Liver (tissue), 3 donors: Measurements from ENCODE around the gene TMEM97.

Experiments
- CTCF ChIP-seq: fragments of 150-350 bp; IDR thresholded peaks from 2 replicates; pipeline ENCODE4 v1.5.1; 2017; ENCODE audit warnings: improper control_type of control experiment, low read depth, low read length; ENCODE audit not compliant: missing input control
- EGR1 ChIP-seq, 2 donors: IDR thresholded peaks; 2 replicates each; pipeline ENCODE4 v1.6.1; 2016 to 2018; ENCODE audit warnings: antibody characterized with exemption in 2 of 2, low read depth in 2 of 2
- FOXA1 ChIP-seq: IDR thresholded peaks from 2 replicates; pipeline ENCODE4 v1.6.1; 2016; ENCODE audit warnings: antibody characterized with exemption
- GABPA ChIP-seq, 2 donors: IDR thresholded peaks in 1 of 2; conservative IDR thresholded peaks in 1 of 2; 2 replicates each; pipeline ENCODE4 v1.6.1; 2016; ENCODE audit warnings: antibody characterized with exemption in 2 of 2, mild to moderate bottlenecking in 1 of 2, moderate library complexity in 1 of 2
- JUND ChIP-seq, 2 donors: IDR thresholded peaks; 2 replicates each; pipeline ENCODE4 v1.6.1; 2016; ENCODE audit warnings: antibody characterized with exemption in 2 of 2
- REST ChIP-seq: IDR thresholded peaks from 2 replicates; pipeline ENCODE4 v1.6.1; 2016; ENCODE audit warnings: antibody characterized with exemption, mild to moderate bottlenecking
- RXRA ChIP-seq, 2 donors: IDR thresholded peaks; 2 replicates each; pipeline ENCODE4 v1.6.1; 2017 to 2018; ENCODE audit warnings: antibody characterized with exemption in 2 of 2, mild to moderate bottlenecking in 1 of 2
- TAF1 ChIP-seq: conservative IDR thresholded peaks from 2 replicates; pipeline ENCODE4 v1.6.1; 2016; ENCODE audit warnings: antibody characterized with exemption, mild to moderate bottlenecking
- YY1 ChIP-seq: IDR thresholded peaks from 2 replicates; pipeline ENCODE4 v1.6.1; 2016; ENCODE audit warnings: antibody characterized with exemption, mild to moderate bottlenecking
- TF ChIP-seq, protein P1 (sequence below): IDR thresholded peaks from 2 replicates; pipeline ENCODE4 v1.6.1; 2016; ENCODE audit warnings: antibody characterized with exemption
- TF ChIP-seq, protein P2 (sequence below): IDR thresholded peaks from 2 replicates; pipeline ENCODE4 v1.6.1; 2016; ENCODE audit warnings: antibody characterized with exemption
- TF ChIP-seq, protein P3 (sequence below): IDR thresholded peaks from 2 replicates; pipeline ENCODE4 v1.6.1; 2016; ENCODE audit warnings: antibody characterized with exemption
- donor health status: healthy.
- donor health status: healthy.

DNA sequence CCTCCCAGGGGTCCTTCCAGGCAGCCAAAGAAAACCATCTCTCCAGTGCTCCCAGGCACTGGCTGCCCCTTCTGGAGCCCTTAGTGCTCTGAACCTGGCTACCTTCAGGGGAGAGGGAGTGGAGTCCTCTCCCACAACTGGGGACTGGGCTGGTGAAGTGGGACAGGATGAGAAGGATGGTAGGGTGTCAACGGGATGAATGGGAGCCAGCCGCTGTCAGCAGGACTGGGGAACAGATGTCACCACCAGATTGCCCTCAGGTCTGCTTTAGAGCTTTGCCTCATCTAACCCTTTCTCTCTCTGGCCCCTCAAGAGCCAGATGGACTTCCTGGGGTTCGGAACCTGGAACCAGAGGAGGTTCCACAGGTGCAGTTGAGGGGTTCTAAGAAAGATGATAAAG, 46.5 kb downstream of the TMEM97 start:
- TF ChIP-seq JUND (IDR thresholded peaks at IDR 0.05): no peak
- TF ChIP-seq CTCF: no peak
- TF ChIP-seq, protein P1, sequence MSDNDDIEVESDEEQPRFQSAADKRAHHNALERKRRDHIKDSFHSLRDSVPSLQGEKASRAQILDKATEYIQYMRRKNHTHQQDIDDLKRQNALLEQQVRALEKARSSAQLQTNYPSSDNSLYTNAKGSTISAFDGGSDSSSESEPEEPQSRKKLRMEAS: no peak
- TF ChIP-seq YY1: no peak
- no peak for TF ChIP-seq TAF1
- no peak for TF ChIP-seq REST
- TF ChIP-seq, protein P2, sequence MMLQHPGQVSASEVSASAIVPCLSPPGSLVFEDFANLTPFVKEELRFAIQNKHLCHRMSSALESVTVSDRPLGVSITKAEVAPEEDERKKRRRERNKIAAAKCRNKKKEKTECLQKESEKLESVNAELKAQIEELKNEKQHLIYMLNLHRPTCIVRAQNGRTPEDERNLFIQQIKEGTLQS: no peak
- no peak for TF ChIP-seq GABPA (IDR thresholded peaks at IDR 0.05 in 1 of 2, conservative IDR thresholded peaks at IDR 0.05 in 1 of 2)
- TF ChIP-seq, protein P3, sequence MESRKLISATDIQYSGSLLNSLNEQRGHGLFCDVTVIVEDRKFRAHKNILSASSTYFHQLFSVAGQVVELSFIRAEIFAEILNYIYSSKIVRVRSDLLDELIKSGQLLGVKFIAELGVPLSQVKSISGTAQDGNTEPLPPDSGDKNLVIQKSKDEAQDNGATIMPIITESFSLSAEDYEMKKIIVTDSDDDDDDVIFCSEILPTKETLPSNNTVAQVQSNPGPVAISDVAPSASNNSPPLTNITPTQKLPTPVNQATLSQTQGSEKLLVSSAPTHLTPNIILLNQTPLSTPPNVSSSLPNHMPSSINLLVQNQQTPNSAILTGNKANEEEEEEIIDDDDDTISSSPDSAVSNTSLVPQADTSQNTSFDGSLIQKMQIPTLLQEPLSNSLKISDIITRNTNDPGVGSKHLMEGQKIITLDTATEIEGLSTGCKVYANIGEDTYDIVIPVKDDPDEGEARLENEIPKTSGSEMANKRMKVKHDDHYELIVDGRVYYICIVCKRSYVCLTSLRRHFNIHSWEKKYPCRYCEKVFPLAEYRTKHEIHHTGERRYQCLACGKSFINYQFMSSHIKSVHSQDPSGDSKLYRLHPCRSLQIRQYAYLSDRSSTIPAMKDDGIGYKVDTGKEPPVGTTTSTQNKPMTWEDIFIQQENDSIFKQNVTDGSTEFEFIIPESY: no peak
- TF ChIP-seq FOXA1: no peak
- TF ChIP-seq EGR1 (IDR thresholded peaks at IDR 0.05; ENCODE audit: low read depth in 2 of 2): no peak
- TF ChIP-seq RXRA (IDR thresholded peaks at IDR 0.05): no peak
